NCI-H2081 treated with DMSO at 0.1 percent for 48 hours (cell line): ENCODE results near the gene ITPR2.
"Not testable (repeated sequence)": the region's sequence is repeated elsewhere in the genome, so short reads cannot be mapped to it uniquely, and the experiment has no call there.

Experiments used
- DNase-seq: peaks from one replicate; lab custom pipeline; 2025; lab: John Stamatoyannopoulos, UW

The ITPR2 gene

GRCh38 chr12:26832822-26833742, at the start of gene ITPR2:
TSS of gene ITPR2 (minus strand) at chr12:26833194. CDS start at chr12:26832781, 413 bp downstream.
- DNase-seq, result peak; percentile 29

DNA sequence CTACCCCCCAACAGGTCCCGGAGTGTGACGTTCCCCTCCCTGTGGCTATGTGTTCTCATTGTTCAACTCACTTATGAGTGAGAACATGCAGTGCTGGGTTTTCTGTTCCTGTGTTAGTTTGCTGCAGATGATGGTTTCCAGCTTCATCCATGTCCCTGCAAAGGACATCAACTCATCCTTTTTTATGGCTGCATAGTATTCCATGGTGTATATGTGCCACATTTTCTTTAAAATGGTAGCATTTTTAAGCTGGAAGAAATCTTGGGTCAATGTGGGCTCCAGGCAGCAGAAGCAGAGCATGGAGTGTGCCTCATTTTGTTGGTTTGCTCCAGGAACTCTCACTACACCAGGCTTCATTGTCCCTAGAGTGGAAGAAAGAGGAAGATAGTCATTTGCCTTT, 47.6 kb upstream of the ITPR2 start:
- no peak for DNase-seq

GRCh38 chr12:26878661-26879119, 45.7 kb upstream of the ITPR2 start:
- DNase-seq, result peak; percentile 37

GRCh38 chr12:26874501-26875296, 41.7 kb upstream of the ITPR2 start:
- no peak for DNase-seq

- DNase-seq, result no peak
Observed at GRCh38 chr12:26872625-26873024, 39.6 kb upstream of the ITPR2 start.

DNA sequence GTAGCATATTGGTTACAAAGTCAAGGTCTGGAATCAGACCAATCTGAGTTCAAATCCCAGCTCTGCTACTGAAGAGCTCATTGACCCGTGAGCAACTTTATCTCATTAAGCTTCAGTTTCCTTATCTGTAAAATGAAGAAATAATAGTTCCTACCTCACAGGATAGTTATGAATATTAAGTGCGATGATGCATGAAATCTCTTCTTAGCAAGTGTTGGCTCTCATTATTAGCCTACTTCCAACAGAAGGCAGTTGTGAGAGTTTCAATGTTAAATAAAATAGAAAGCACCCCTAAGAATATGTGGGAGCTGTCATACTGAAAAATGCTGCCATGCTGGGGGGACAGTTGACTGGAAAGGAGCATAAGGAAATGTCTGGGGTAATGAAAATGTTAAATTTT, 39.0 kb upstream of the ITPR2 start:
- no peak for DNase-seq

DNA sequence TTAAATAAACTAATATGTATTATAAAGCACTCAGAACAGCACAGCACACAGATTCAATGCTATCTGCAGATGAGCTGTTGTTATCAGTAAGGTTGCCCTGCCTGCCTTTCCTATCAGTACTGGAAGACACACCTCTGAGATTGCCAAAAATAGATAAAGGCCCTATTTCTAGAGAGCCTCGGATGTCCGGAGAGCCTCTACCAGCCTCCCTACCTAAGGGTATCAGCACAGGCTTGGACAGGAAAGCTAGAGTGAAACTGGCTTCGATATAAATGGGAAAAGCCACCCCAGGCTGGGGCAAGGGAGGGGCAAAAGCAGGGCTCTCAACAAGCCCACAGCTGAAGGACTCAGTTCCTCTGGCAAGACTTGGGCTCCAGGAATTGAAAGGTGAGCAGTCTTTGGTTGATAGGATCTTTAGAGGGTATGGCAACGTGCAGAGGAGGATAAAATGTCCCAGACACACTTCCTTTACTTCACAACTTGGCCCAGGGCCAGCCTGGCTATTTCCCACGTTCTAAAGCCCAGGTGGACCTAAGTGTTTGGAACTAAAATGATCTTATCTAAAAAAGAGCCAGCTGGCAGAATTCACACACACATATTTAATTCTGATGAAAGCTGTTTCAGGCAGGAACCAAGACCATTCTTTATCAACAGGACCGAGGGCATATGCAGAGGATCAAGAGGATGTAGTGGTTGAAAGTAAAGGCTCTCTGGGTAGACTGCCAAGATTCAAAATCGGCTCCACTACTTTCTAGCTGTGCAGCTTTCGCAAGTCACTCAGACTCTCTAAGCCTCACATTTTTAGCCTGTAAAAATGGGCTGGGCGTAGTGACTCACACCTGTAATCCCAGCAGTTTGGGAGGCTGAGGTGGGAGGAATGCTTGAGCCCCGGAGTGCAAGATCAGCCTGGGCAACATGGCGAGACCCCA, 37.8 kb upstream of the ITPR2 start:
- DNase-seq, result no peak

GRCh38 chr12:26869908-26870459, 37.0 kb upstream of the ITPR2 start:
- DNase-seq, result no peak

GRCh38 chr12:26869104-26869494, 36.1 kb upstream of the ITPR2 start:
- DNase-seq, result no peak

GRCh38 chr12:26868447-26869103, 35.6 kb upstream of the ITPR2 start:
- DNase-seq, result no peak

DNA sequence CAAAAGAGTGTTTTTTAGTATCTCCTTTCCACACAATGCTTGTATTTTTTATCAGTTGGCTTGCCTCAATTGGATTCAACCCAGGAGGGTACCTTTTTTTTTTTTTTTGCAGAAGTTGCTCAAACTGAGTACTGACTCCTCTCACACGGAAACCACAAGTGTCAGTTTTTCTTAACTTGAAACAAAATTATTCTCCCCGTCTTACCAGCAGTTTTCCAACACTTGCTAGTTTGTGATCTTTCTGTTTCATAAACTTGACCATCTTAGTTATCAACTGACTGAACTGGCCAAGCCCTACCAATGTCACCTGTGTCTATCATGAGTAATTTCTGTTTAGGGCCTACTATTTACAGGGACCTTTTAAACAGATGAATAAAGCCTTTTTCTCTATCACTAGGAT, 34.1 kb upstream of the ITPR2 start:
- DNase-seq, result no peak

DNA sequence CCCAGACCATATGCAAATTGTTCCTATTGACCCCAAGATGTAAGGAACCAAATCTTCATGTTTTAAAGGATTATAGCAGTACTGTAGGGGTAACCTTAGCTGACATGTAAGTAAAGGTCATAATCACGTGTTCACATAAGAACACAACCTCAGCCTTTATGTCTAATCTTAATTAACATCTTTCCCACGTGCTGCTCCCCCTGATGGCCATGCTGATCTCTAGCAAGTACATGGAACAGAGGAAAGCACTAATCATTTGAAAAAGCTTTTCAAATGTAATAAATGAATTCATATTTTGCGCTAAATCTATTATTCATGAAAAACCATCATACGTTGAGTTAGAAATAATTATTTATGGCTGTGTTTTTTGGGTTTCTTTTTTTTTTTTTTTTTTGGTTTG, 30.5 kb upstream of the ITPR2 start:
- DNase-seq, result no peak

DNA sequence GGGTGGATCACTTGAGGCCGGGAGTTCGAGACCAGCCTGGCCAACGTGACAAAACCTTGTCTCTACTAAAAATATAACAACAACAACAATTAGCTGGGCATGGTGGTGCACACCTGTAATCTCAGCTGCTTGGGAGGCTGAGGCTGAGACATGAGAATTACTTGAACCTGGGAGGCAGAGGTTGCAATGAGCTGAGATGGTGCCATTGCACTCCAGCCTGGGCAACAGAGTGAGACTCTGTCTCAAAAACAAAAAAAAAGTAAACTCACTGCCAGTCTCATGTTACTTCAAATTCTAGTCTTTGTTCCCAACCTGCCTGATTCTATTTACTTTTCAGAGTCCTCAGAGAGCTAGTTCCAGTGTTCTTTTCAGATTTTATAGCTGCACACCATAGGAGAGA, 29.8 kb upstream of the ITPR2 start:
- DNase-seq, result not testable (repeated sequence)

DNA sequence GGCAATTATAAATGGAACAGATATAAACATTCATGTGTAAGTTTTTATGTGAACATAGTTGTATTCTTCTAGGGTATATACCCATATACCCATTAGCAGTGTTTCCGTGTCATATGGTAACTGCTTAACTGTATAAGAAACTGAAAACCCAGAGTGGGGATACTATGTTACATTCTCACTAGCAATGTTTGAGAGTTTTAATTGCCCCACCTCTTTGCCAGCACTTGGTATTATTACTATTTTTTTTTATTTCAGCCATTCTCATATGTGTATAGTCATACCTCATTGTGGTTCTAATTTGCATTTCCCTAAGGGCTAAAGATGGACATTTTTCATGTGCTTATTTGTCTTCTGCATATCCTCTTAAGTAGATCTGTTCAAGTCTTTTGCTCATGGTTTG, 28.7 kb upstream of the ITPR2 start:
- no peak for DNase-seq

DNA sequence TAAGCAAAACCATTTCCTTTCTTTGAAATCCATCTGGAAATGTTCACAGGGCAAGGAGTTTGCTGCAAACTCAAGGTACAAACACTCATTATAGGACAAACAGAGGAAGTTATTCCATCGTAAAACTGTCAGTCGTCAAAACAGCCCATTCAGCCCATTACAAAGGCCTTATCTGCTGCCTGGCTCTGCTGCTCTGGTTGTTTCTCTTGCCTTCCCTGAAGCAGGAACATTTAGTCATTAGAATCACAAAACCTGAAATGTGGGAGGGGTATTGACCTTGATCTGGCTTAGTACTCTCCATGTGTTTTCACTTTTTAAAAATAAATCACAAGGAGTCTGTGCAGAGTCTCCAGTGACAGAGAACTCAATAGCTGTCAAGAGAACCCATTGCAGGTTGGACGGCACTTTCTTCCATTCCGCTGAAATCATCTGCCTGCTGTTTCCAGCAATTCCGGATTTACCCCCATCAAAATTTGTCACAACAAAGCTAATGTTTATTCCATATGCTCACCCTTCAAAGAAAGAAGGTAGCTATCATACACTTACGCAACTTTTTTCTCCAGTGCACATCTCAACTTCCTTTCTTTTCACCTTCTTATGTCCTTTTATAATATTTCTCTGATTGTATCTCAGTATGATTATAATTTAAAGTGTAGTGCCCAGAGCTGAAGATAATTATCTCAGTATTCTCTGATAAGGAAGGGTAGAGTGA, 24.6 kb upstream of the ITPR2 start:
- no peak for DNase-seq

DNA sequence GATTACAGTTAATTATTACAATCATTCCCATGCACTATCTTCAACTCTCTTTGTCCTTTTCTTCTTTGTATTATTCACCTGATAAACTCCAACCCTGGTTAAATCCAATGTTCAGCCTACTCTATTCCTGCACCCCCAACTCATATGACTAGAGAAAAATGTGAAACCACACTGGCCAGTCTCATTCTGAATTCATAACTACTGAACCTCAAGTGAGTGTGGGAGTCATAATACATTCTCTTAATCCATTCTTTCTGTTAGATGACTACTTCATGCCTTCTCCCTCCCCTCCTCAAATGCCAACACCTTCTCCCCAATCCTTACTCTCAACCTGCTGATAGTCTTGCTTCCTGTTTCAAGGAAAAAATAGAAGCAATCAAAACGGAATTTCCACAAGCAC, 22.3 kb upstream of the ITPR2 start:
- DNase-seq, result no peak

- DNase-seq, result no peak
Observed at GRCh38 chr12:26854031-26854390, 21.0 kb upstream of the ITPR2 start.

DNA sequence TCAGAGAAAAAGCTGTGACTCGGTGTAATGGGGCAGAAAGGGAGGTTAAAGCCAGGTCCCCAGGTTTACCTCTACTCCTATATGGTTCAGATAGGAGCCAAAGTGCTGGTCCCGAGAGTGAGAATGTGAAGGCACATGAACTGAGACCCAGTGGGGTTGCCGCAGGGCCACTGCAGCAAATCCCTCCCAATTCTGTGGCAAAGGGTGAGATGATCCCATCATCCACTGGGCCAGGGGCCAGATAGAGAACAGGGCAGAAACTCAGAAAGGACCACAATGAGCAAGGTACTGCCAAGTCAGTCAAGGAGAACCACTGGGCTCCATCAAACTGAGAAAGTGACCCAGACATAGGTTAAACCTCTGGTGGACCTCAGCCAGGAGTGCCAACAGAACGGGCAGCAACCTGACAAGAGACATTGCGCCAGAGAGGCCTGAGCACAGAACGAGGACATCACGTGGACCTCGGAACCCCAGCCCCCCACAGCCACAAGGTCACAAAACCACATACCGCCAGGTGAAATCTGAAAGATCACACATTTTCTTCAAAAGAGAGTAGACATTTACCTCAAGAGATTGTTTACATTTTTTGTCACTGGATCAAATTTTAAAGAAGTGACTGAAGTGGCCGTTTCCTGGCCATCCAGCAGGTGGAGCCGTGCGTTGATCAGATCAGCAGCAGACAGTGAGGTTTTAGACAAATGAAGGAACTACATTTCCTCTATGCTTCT, 20.5 kb upstream of the ITPR2 start:
- DNase-seq, result no peak

DNA sequence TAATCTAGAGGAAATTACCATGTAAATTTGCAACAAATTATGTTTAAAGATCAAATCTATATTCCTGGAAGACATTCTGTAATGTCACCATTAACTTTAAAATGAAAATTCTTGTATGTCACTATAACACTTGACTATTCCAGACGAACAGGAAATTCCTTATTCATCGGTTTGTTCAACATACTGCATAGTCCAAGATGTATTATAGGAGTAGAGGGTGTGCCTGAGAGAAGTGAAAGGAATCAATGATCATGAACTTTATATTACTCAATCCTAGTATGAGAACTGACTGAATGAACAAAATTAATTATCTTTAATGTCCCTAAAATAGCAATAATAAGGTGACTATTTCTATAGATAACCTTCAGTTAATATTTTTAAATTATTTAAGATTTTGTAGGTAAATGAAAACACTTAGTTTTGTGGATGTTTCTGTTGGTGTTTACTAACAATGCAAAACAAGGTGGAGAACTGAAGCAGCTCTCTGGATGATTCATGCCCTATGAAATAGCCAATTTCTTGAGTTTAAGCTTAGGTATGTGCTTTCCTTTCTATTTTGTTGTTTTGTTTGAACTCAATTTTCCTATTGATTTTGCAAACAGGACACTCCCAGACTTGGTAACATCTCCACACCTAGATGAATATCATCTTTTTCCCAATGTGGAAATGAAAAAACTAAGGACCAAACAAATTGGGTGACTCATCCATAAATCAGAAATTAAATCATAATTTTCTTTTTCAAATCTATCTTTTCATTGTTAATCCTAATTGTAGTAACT, 18.2 kb upstream of the ITPR2 start:
- DNase-seq, result no peak
